WTC11 (cell line): ENCODE data around the gene NUP210L. TPM values are rescaled to one million over a fixed set of nuclear protein-coding genes. Genes with fewer than 3 reads are reported as not detected.

ENCODE experiments used
- ATAC-seq: fragments of 200-7000 bp; cut with Tn5 transposase; 2 replicates; pipeline ENCODE4 v1.10.0; 2021; ENCODE audit warnings: mild to moderate bottlenecking, moderate library complexity
- CTCF ChIA-PET: fragments of 300-600 bp; sonication (Branson Sonifier 250); formaldehyde crosslinking; loops from one replicate; lab custom pipeline; 2021; ENCODE audit warnings: antibody characterized with exemption; lab: Charles Lee
- POLR2A ChIA-PET: fragments of 350-600 bp; sonication (Branson Sonifier 250); formaldehyde crosslinking; loops from one replicate; lab custom pipeline; 2021; ENCODE audit warnings: antibody characterized with exemption; lab: Charles Lee
- DNase-seq: peaks from one replicate; pipeline ENCODE4 v3.0.0; 2021; ENCODE audit warnings: low spot score
- H3K27ac Mint-ChIP-seq: 2 replicates; pipeline ENCODE4 v1.8.0; 2021; ENCODE audit warnings: mixed read lengths
- H3K27me3 Mint-ChIP-seq: 2 replicates; pipeline ENCODE4 v1.8.0; 2021; ENCODE audit warnings: low read depth, mild to moderate bottlenecking, moderate library complexity, mixed read lengths
- H3K36me3 Mint-ChIP-seq: 2 replicates; pipeline ENCODE4 v1.8.0; 2021; ENCODE audit warnings: mixed read lengths
- H3K4me1 Mint-ChIP-seq: 2 replicates; pipeline ENCODE4 v1.8.0; 2022; ENCODE audit warnings: mixed read lengths
- H3K4me3 Mint-ChIP-seq: 2 replicates; pipeline ENCODE4 v1.8.0; 2021; ENCODE audit warnings: mild to moderate bottlenecking, moderate library complexity, mixed read lengths
- H3K9me3 Mint-ChIP-seq: 2 replicates; pipeline ENCODE4 v1.8.0; 2021; ENCODE audit warnings: mixed read lengths
- ATF6 ChIP-seq: sonication (generic); formaldehyde crosslinking; IDR thresholded peaks from 2 replicates; pipeline ENCODE4 v1.8.1; 2023; ENCODE audit warnings: mild to moderate bottlenecking, missing genetic modification reagents
- GABPB1 ChIP-seq: sonication (generic); formaldehyde crosslinking; IDR thresholded peaks from 2 replicates; pipeline ENCODE4 v1.8.1; 2023; ENCODE audit warnings: mild to moderate bottlenecking, missing genetic modification reagents
- HMGXB4 ChIP-seq: sonication (generic); formaldehyde crosslinking; IDR thresholded peaks from 2 replicates; pipeline ENCODE4 v1.8.1; 2023; ENCODE audit warnings: mild to moderate bottlenecking, moderate library complexity, missing genetic modification reagents
- NFATC4 ChIP-seq: fragments of 250-450 bp; sonication (Bioruptor Pico); IDR thresholded peaks from 2 replicates; pipeline ENCODE4 v1.9.0; 2021; ENCODE audit warnings: mild to moderate bottlenecking
- NFE2L1 ChIP-seq: sonication (generic); formaldehyde crosslinking; IDR thresholded peaks from 2 replicates; pipeline ENCODE4 v1.8.1; 2023; ENCODE audit warnings: missing genetic modification reagents
- PREB ChIP-seq: sonication (generic); formaldehyde crosslinking; IDR thresholded peaks from 2 replicates; pipeline ENCODE4 v1.8.1; 2022; ENCODE audit warnings: mild to moderate bottlenecking, missing genetic modification reagents, moderate library complexity, borderline replicate concordance
- SP1 ChIP-seq: sonication (generic); formaldehyde crosslinking; conservative IDR thresholded peaks from 2 replicates; pipeline ENCODE4 v1.8.1; 2022; ENCODE audit warnings: missing genetic modification reagents
- STAT6 ChIP-seq: sonication (generic); formaldehyde crosslinking; conservative IDR thresholded peaks from 2 replicates; pipeline ENCODE4 v1.8.1; 2023; ENCODE audit warnings: mild to moderate bottlenecking, low read depth, missing genetic modification reagents, moderate library complexity
- TEAD4 ChIP-seq: sonication (generic); formaldehyde crosslinking; IDR thresholded peaks from 2 replicates; pipeline ENCODE4 v1.8.0; 2022; ENCODE audit warnings: mild to moderate bottlenecking, missing genetic modification reagents
- USF1 ChIP-seq: sonication (generic); formaldehyde crosslinking; IDR thresholded peaks from 2 replicates; pipeline ENCODE4 v1.8.0; 2022; ENCODE audit warnings: mild to moderate bottlenecking, missing genetic modification reagents
- USF2 ChIP-seq: sonication (generic); formaldehyde crosslinking; IDR thresholded peaks from 2 replicates; pipeline ENCODE4 v1.8.1; 2023; ENCODE audit warnings: mild to moderate bottlenecking, missing genetic modification reagents, moderate library complexity
- ZBTB21 ChIP-seq: sonication (generic); formaldehyde crosslinking; IDR thresholded peaks from 2 replicates; pipeline ENCODE4 v1.8.1; 2023; ENCODE audit warnings: mild to moderate bottlenecking, missing genetic modification reagents, borderline replicate concordance
- ZNF219 ChIP-seq: sonication (generic); formaldehyde crosslinking; IDR thresholded peaks from 2 replicates; pipeline ENCODE4 v1.8.0; 2023; ENCODE audit warnings: missing genetic modification reagents, mild to moderate bottlenecking, borderline replicate concordance
- ZNF317 ChIP-seq: sonication (generic); formaldehyde crosslinking; IDR thresholded peaks from 2 replicates; pipeline ENCODE4 v1.8.1; 2023; ENCODE audit warnings: low read depth, mild to moderate bottlenecking, moderate library complexity, missing genetic modification reagents, borderline replicate concordance
- ZNF396 ChIP-seq: fragments of 250-450 bp; sonication (Bioruptor Pico); IDR thresholded peaks from 2 replicates; pipeline ENCODE4 v1.8.0; 2021; ENCODE audit warnings: mild to moderate bottlenecking, moderate library complexity, borderline replicate concordance
- ZNF416 ChIP-seq: fragments of 250-450 bp; sonication (Bioruptor Pico); IDR thresholded peaks from 2 replicates; pipeline ENCODE4 v1.9.0; 2021; ENCODE audit warnings: mild to moderate bottlenecking, inconsistent platforms
- ZNF425 ChIP-seq: fragments of 250-450 bp; sonication (Bioruptor Pico); conservative IDR thresholded peaks from 2 replicates; pipeline ENCODE4 v1.9.0; 2021; ENCODE audit warnings: mild to moderate bottlenecking
- ZNF532 ChIP-seq: fragments of 250-450 bp; sonication (Bioruptor Pico); IDR thresholded peaks from 2 replicates; pipeline ENCODE4 v1.9.0; 2021; ENCODE audit warnings: mild to moderate bottlenecking, borderline replicate concordance
- total RNA-seq: library from RNA; stranded (reverse); gene quantifications from 3 replicates; pipeline ENCODE4 v1.2.3, GENCODE V29; 2021

Gene NUP210L
- total RNA-seq, 1 experiment from 2014 or later: 0.02 TPM

- Mint-ChIP-seq H3K36me3 (no peaks in the 10 kb centered on the region), H3K27ac (no peak overlapping the region), H3K27me3 (no peaks in the 10 kb centered on the region), H3K4me3 (no peak overlapping the region), H3K9me3 (no peaks in the 10 kb centered on the region), H3K4me1 (no peaks in the 10 kb centered on the region)
- no peak for DNase-seq
- ChIA-PET CTCF (no interaction called here), POLR2A (no interaction called here)
- ATAC-seq: no peak
- no peak for TF ChIP-seq USF1 (CRISPR knock-in tag)
- TF ChIP-seq ATF6 (CRISPR knock-in tag): no peak
- TF ChIP-seq NFE2L1 (CRISPR knock-in tag): no peak
- TF ChIP-seq STAT6 (CRISPR knock-in tag): no peak
- no peak for TF ChIP-seq GABPB1 (CRISPR knock-in tag)
- TF ChIP-seq ZNF396 (CRISPR knock-in tag): no peak
- no peak for TF ChIP-seq ZNF317
- no peak for TF ChIP-seq ZNF425 (CRISPR knock-in tag)
- no peak for TF ChIP-seq PREB (CRISPR knock-in tag)
- TF ChIP-seq ZNF416 (CRISPR knock-in tag): no peak
- no peak for TF ChIP-seq SP1 (CRISPR knock-in tag)
- TF ChIP-seq ZNF532 (CRISPR knock-in tag): no peak
- TF ChIP-seq USF2: no peak
- no peak for TF ChIP-seq ZBTB21 (CRISPR knock-in tag)
- no peak for TF ChIP-seq TEAD4 (CRISPR knock-in tag)
- no peak for TF ChIP-seq ZNF219
- TF ChIP-seq HMGXB4 (CRISPR knock-in tag): no peak
- no peak for TF ChIP-seq NFATC4 (CRISPR knock-in tag)
Observed at GRCh38 chr1:154014154-154014907, 140.5 kb downstream of the NUP210L start.
